Measurements from ENCODE around the gene PRELID1.
A peak's percentile ranks its signal among the peaks of the same experiment; 100 is the strongest.
"Not testable (repeated sequence)": the region's sequence is repeated elsewhere in the genome, so short reads cannot be mapped to it uniquely, and the experiment has no call there.

PRELID1 gene

GRCh38 chr5:177303121-177303924, at the start of gene PRELID1, which contains the start of gene RAB24:
Gene PRELID1 (plus strand): TSS chr5:177303799. CDS start chr5:177303986, 187 bp downstream.
Gene RAB24 (minus strand): TSS chr5:177303719. CDS start chr5:177303288, 431 bp downstream.
- Histone ChIP-seq H3K4me3 (ENCODE audit: low read length) (peak within 1 kb of the TSS; percentile 96), H3K9ac (ENCODE audit: low read length) (peak within 1 kb of the TSS; percentile 88), H3K9me3 (ENCODE audit: control insufficient read depth, low read depth, low read length) (no peaks in the 10 kb centered on the region), H3K27me3 (ENCODE audit: control insufficient read depth, insufficient read depth, low read length) (no peaks in the 10 kb centered on the region), H3K27ac (ENCODE audit: low read length) (no peak within 1 kb of the TSS), H3K4me1 (ENCODE audit: control insufficient read depth, low read depth, low read length) (peaks cover 10% of the 10 kb centered on the region), H3K36me3 (ENCODE audit: control insufficient read depth, low read depth, low read length) (peaks cover 22% of the 10 kb centered on the region)

GRCh38 chr5:177256296-177256695, 47.3 kb upstream of the PRELID1 start:
- peaks cover 91% of the 10 kb centered on the region for H3K36me3 ChIP-seq (ENCODE audit: control insufficient read depth, low read depth, low read length)
- H3K9ac ChIP-seq (ENCODE audit: low read length): no peak overlapping the region
- no peaks in the 10 kb centered on the region for H3K4me1 ChIP-seq (ENCODE audit: control insufficient read depth, low read depth, low read length)
- no peak overlapping the region for H3K27ac ChIP-seq (ENCODE audit: low read length)
- H3K27me3 ChIP-seq (ENCODE audit: control insufficient read depth, insufficient read depth, low read length): no peaks in the 10 kb centered on the region
- no peaks in the 10 kb centered on the region for H3K9me3 ChIP-seq (ENCODE audit: control insufficient read depth, low read depth, low read length)
- H3K4me3 ChIP-seq (ENCODE audit: low read length): no peak overlapping the region

- H3K4me3 ChIP-seq (ENCODE audit: low read length); H3K9me3 ChIP-seq (ENCODE audit: control insufficient read depth, low read depth, low read length): not testable (repeated sequence)
- peaks cover 93% of the 10 kb centered on the region for H3K36me3 ChIP-seq (ENCODE audit: control insufficient read depth, low read depth, low read length)
These were observed 44.9 kb upstream of the PRELID1 start for GRCh38 chr5:177258711-177259110.

GRCh38 chr5:177260961-177261360, 42.6 kb upstream of the PRELID1 start:
- Histone ChIP-seq H3K36me3 (ENCODE audit: control insufficient read depth, low read depth, low read length) (peaks cover 92% of the 10 kb centered on the region), H3K27ac (ENCODE audit: low read length) (no peak overlapping the region), H3K4me1 (ENCODE audit: control insufficient read depth, low read depth, low read length) (no peaks in the 10 kb centered on the region), H3K9me3 (ENCODE audit: control insufficient read depth, low read depth, low read length) (no peaks in the 10 kb centered on the region), H3K9ac (ENCODE audit: low read length) (no peak overlapping the region), H3K27me3 (ENCODE audit: control insufficient read depth, insufficient read depth, low read length) (no peaks in the 10 kb centered on the region), H3K4me3 (ENCODE audit: low read length) (no peak overlapping the region)

More at GRCh38 chr5:177258711-177259110, 44.9 kb upstream of the PRELID1 start:
- not testable (repeated sequence) for H3K9ac ChIP-seq (ENCODE audit: low read length); H3K27me3 ChIP-seq (ENCODE audit: control insufficient read depth, insufficient read depth, low read length); H3K27ac ChIP-seq (ENCODE audit: low read length); H3K4me1 ChIP-seq (ENCODE audit: control insufficient read depth, low read depth, low read length)

- Histone ChIP-seq H3K9me3 (ENCODE audit: control insufficient read depth, low read depth, low read length) (no peaks in the 10 kb centered on the region), H3K9ac (ENCODE audit: low read length) (no peak overlapping the region), H3K36me3 (ENCODE audit: control insufficient read depth, low read depth, low read length) (peaks cover 89% of the 10 kb centered on the region), H3K4me1 (ENCODE audit: control insufficient read depth, low read depth, low read length) (no peaks in the 10 kb centered on the region), H3K4me3 (ENCODE audit: low read length) (no peak overlapping the region), H3K27ac (ENCODE audit: low read length) (no peak overlapping the region), H3K27me3 (ENCODE audit: control insufficient read depth, insufficient read depth, low read length) (no peaks in the 10 kb centered on the region)
These were observed 42.1 kb upstream of the PRELID1 start for GRCh38 chr5:177261510-177261909.

- H3K9ac ChIP-seq (ENCODE audit: low read length): no peak overlapping the region
- H3K4me3 ChIP-seq (ENCODE audit: low read length): no peak overlapping the region
- no peaks in the 10 kb centered on the region for H3K9me3 ChIP-seq (ENCODE audit: control insufficient read depth, low read depth, low read length)
- H3K4me1 ChIP-seq (ENCODE audit: control insufficient read depth, low read depth, low read length): no peaks in the 10 kb centered on the region
- no peak overlapping the region for H3K27ac ChIP-seq (ENCODE audit: low read length)
- no peaks in the 10 kb centered on the region for H3K27me3 ChIP-seq (ENCODE audit: control insufficient read depth, insufficient read depth, low read length)
- peaks cover 84% of the 10 kb centered on the region for H3K36me3 ChIP-seq (ENCODE audit: control insufficient read depth, low read depth, low read length)
These were observed 39.4 kb upstream of the PRELID1 start for GRCh38 chr5:177264178-177264577.

- H3K9me3 ChIP-seq (ENCODE audit: control insufficient read depth, low read depth, low read length): no peaks in the 10 kb centered on the region
- no peak overlapping the region for H3K9ac ChIP-seq (ENCODE audit: low read length)
- peaks cover 84% of the 10 kb centered on the region for H3K36me3 ChIP-seq (ENCODE audit: control insufficient read depth, low read depth, low read length)
- no peak overlapping the region for H3K4me3 ChIP-seq (ENCODE audit: low read length)
- no peaks in the 10 kb centered on the region for H3K4me1 ChIP-seq (ENCODE audit: control insufficient read depth, low read depth, low read length)
- no peaks in the 10 kb centered on the region for H3K27me3 ChIP-seq (ENCODE audit: control insufficient read depth, insufficient read depth, low read length)
- H3K27ac ChIP-seq (ENCODE audit: low read length): no peak overlapping the region
These were observed 38.2 kb upstream of the PRELID1 start for GRCh38 chr5:177265395-177265794.

GRCh38 chr5:177269232-177269895, 34.2 kb upstream of the PRELID1 start:
- peaks cover 81% of the 10 kb centered on the region for H3K36me3 ChIP-seq (ENCODE audit: control insufficient read depth, low read depth, low read length)
- no peak overlapping the region for H3K27ac ChIP-seq (ENCODE audit: low read length)
- no peaks in the 10 kb centered on the region for H3K4me1 ChIP-seq (ENCODE audit: control insufficient read depth, low read depth, low read length)
- H3K27me3 ChIP-seq (ENCODE audit: control insufficient read depth, insufficient read depth, low read length): no peaks in the 10 kb centered on the region
- H3K9me3 ChIP-seq (ENCODE audit: control insufficient read depth, low read depth, low read length): no peaks in the 10 kb centered on the region
- no peak overlapping the region for H3K9ac ChIP-seq (ENCODE audit: low read length)
- no peak overlapping the region for H3K4me3 ChIP-seq (ENCODE audit: low read length)

- H3K9me3 ChIP-seq (ENCODE audit: control insufficient read depth, low read depth, low read length): no peaks in the 10 kb centered on the region
- H3K36me3 ChIP-seq (ENCODE audit: control insufficient read depth, low read depth, low read length): peaks cover 81% of the 10 kb centered on the region
- no peak overlapping the region for H3K27ac ChIP-seq (ENCODE audit: low read length)
- H3K4me1 ChIP-seq (ENCODE audit: control insufficient read depth, low read depth, low read length): no peaks in the 10 kb centered on the region
- no peaks in the 10 kb centered on the region for H3K27me3 ChIP-seq (ENCODE audit: control insufficient read depth, insufficient read depth, low read length)
- H3K4me3 ChIP-seq (ENCODE audit: low read length): no peak overlapping the region
- H3K9ac ChIP-seq (ENCODE audit: low read length): no peak overlapping the region
These were observed 33.6 kb upstream of the PRELID1 start for GRCh38 chr5:177269976-177270375.

- Histone ChIP-seq H3K27ac (ENCODE audit: low read length) (no peak overlapping the region), H3K4me1 (ENCODE audit: control insufficient read depth, low read depth, low read length) (no peaks in the 10 kb centered on the region), H3K36me3 (ENCODE audit: control insufficient read depth, low read depth, low read length) (peaks cover 83% of the 10 kb centered on the region), H3K9me3 (ENCODE audit: control insufficient read depth, low read depth, low read length) (no peaks in the 10 kb centered on the region), H3K9ac (ENCODE audit: low read length) (no peak overlapping the region), H3K4me3 (ENCODE audit: low read length) (no peak overlapping the region), H3K27me3 (ENCODE audit: control insufficient read depth, insufficient read depth, low read length) (no peaks in the 10 kb centered on the region)
These were observed 32.9 kb upstream of the PRELID1 start for GRCh38 chr5:177270653-177271052.

- Histone ChIP-seq H3K4me1 (ENCODE audit: control insufficient read depth, low read depth, low read length) (no peaks in the 10 kb centered on the region), H3K9ac (ENCODE audit: low read length) (no peak overlapping the region), H3K9me3 (ENCODE audit: control insufficient read depth, low read depth, low read length) (no peaks in the 10 kb centered on the region), H3K4me3 (ENCODE audit: low read length) (no peak overlapping the region), H3K27me3 (ENCODE audit: control insufficient read depth, insufficient read depth, low read length) (no peaks in the 10 kb centered on the region), H3K27ac (ENCODE audit: low read length) (no peak overlapping the region), H3K36me3 (ENCODE audit: control insufficient read depth, low read depth, low read length) (peaks cover 83% of the 10 kb centered on the region)
These were observed 32.5 kb upstream of the PRELID1 start for GRCh38 chr5:177271113-177271512.

Data from iPS-18a (cell line).